SU-DHL-6 (cell line): ENCODE data around the gene LTBP2.

Source experiments
- H2AFZ ChIP-seq: fragments of 200-600 bp; sonication (generic); 2 replicates; pipeline ENCODE4 v1.6.1; 2014; ENCODE audit warnings: low read depth, mild to moderate bottlenecking, moderate library complexity, mixed read lengths, antibody characterized with exemption, low read length; ENCODE audit not compliant: severe bottlenecking
- H3F3A ChIP-seq: fragments of 200-600 bp; shearing (Covaris generic); 2 replicates; pipeline ENCODE4 v1.6.0; 2016; ENCODE audit warnings: antibody characterized with exemption, mild to moderate bottlenecking; ENCODE audit not compliant: insufficient read depth
- H3K27ac ChIP-seq: fragments of 200-600 bp; sonication (generic); 2 replicates; pipeline ENCODE4 v1.5.1; 2016; ENCODE audit warnings: low read depth, mild to moderate bottlenecking, low read length, moderate library complexity, mixed read lengths
- H3K27me3 ChIP-seq: fragments of 200-600 bp; sonication (generic), shearing (Covaris generic); 2 replicates; pipeline ENCODE4 v1.6.0; 2014; ENCODE audit warnings: mild to moderate bottlenecking, low read length
- H3K36me3 ChIP-seq: fragments of 200-600 bp; sonication (generic); 2 replicates; pipeline ENCODE4 v1.6.1; 2014; ENCODE audit warnings: mild to moderate bottlenecking, low read length, mixed read lengths
- H3K4me2 ChIP-seq: fragments of 300-600, 200-600 bp; shearing (Covaris generic), sonication (generic); 2 replicates; pipeline ENCODE4 v1.6.0; 2014; ENCODE audit warnings: low read length, low read depth, mild to moderate bottlenecking; ENCODE audit not compliant: poor library complexity, severe bottlenecking
- H3K4me3 ChIP-seq: fragments of 200-600 bp; sonication (generic); 2 replicates; pipeline ENCODE4 v1.5.1; 2014; ENCODE audit warnings: antibody characterized with exemption, low read length, mild to moderate bottlenecking, mixed read lengths; ENCODE audit not compliant: insufficient read depth, poor library complexity, severe bottlenecking
- H3K79me2 ChIP-seq: fragments of 200-600 bp; sonication (generic); 2 replicates; pipeline ENCODE4 v1.6.1; 2014; ENCODE audit warnings: mild to moderate bottlenecking, low read length, moderate library complexity; ENCODE audit not compliant: insufficient read depth
- H3K9ac ChIP-seq: fragments of 200-600 bp; sonication (generic); 2 replicates; pipeline ENCODE4 v1.7.0; 2014; ENCODE audit warnings: mild to moderate bottlenecking, low read length
- H3K9me2 ChIP-seq: fragments of 200-600 bp; sonication (generic); replicated peaks from 2 replicates; pipeline ENCODE4 v1.6.1; 2014; ENCODE audit warnings: low read length; ENCODE audit not compliant: insufficient read depth
- H3K9me3 ChIP-seq: fragments of 200-600 bp; sonication (generic); 2 replicates; pipeline ENCODE4 v1.6.1; 2014; ENCODE audit warnings: low read length, mixed read lengths; ENCODE audit not compliant: insufficient read depth
- H4K20me1 ChIP-seq: fragments of 200-600 bp; sonication (generic); 2 replicates; pipeline ENCODE4 v1.6.1; 2014; ENCODE audit warnings: low read depth, mild to moderate bottlenecking, antibody characterized with exemption, low read length, moderate library complexity, mixed read lengths
- EZH2phosphoT487 ChIP-seq: fragments of 200-600 bp; sonication (generic), shearing (Covaris generic); conservative IDR thresholded peaks from 2 replicates; pipeline ENCODE4 v1.6.1; 2018; ENCODE audit warnings: mild to moderate bottlenecking, antibody characterized with exemption, low read length, moderate library complexity, mixed read lengths
- TF ChIP-seq, protein P1 (sequence below): fragments of 200-600 bp; sonication (generic); IDR thresholded peaks from one replicate; pipeline ENCODE4 v1.5.1; 2017; ENCODE audit warnings: antibody characterized with exemption, mild to moderate bottlenecking, low read length, moderate library complexity; ENCODE audit not compliant: insufficient read depth, poor library complexity, severe bottlenecking

LTBP2 gene

DNA sequence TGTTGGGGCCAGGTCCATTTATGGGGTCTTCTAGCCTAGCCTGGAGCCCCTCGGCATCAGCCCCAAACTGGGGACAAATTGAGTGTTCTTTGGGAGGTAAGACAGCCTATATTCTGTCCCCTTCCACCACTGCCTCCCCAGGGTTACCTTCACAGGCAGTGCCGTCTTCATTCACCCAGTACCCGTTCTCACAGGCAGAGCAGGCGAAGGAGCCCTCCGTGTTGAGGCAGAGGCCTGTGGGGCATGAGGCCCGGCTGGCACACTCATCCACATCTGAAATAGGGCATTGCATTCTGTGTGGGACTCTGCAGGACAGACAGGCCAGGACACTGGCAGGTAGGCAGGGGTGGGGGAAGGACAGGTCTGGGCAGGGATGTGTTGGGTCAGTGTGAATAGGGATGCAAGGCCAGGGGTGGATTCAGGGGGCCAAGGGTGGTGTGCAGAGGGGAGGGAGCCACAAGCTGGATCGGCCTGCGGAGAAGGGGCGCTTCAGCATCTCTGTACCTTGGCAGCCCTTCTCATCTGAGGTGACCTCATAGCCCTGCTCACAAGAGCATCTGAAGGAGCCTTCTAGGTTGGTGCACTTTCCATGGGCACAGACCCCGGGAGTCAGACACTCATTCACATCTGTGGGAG is 102.3 kb downstream of the LTBP2 start:
- Histone ChIP-seq H3K79me2 (no peaks in the 10 kb centered on the region), H3K27ac (no peak overlapping the region), H4K20me1 (no peaks in the 10 kb centered on the region), H3K36me3 (no peaks in the 10 kb centered on the region), H3K9me2 (no peaks in the 10 kb centered on the region), H3K9me3 (no peaks in the 10 kb centered on the region), H3K27me3 (no peaks in the 10 kb centered on the region), H3K9ac (no peak overlapping the region), H2AFZ (no peak overlapping the region), H3F3A (no peaks in the 10 kb centered on the region), H3K4me3 (no peak overlapping the region), H3K4me2 (no peak overlapping the region)
- no peak for TF ChIP-seq EZH2phosphoT487
- TF ChIP-seq, protein P1, sequence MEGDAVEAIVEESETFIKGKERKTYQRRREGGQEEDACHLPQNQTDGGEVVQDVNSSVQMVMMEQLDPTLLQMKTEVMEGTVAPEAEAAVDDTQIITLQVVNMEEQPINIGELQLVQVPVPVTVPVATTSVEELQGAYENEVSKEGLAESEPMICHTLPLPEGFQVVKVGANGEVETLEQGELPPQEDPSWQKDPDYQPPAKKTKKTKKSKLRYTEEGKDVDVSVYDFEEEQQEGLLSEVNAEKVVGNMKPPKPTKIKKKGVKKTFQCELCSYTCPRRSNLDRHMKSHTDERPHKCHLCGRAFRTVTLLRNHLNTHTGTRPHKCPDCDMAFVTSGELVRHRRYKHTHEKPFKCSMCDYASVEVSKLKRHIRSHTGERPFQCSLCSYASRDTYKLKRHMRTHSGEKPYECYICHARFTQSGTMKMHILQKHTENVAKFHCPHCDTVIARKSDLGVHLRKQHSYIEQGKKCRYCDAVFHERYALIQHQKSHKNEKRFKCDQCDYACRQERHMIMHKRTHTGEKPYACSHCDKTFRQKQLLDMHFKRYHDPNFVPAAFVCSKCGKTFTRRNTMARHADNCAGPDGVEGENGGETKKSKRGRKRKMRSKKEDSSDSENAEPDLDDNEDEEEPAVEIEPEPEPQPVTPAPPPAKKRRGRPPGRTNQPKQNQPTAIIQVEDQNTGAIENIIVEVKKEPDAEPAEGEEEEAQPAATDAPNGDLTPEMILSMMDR = no peak

DNA sequence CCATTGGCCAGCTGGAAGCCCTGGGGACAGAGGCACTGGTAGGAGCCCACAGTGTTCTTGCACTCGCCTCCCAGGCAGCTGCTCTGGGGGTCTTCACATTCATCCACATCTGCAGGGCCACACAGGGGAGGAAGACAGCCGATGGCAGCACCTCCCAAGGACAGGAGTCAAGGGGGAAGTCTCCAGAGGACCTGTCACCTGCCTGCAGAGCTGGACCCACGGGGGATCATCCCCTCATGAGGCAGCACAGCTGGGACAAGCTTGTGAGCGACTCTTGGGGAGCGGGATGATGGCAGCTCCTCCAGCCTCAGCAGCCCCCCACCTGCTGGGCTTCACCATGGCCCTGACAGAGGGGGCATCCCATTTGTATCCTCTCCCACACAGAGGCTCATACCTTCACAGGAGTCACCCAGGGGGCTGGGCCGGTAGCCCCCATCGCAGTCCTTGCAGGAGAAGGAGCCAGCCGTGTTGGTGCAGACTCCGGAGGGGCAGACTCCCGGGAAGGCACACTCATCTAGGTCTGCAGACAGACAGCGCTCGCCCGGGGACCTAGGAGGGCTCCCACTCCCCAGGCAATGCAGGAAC is 103.1 kb downstream of the LTBP2 start:
- no peaks in the 10 kb centered on the region for H3K36me3 ChIP-seq
- H3F3A ChIP-seq = no peaks in the 10 kb centered on the region
- no peaks in the 10 kb centered on the region for H4K20me1 ChIP-seq
- no peaks in the 10 kb centered on the region for H3K27me3 ChIP-seq
- TF ChIP-seq, protein P1 = no peak
- no peak for TF ChIP-seq EZH2phosphoT487
- H2AFZ ChIP-seq = no peak overlapping the region
- no peak overlapping the region for H3K27ac ChIP-seq
- H3K9me2 ChIP-seq = no peaks in the 10 kb centered on the region
- no peaks in the 10 kb centered on the region for H3K9me3 ChIP-seq
- no peak overlapping the region for H3K4me2 ChIP-seq
- H3K79me2 ChIP-seq = no peaks in the 10 kb centered on the region
- H3K4me3 ChIP-seq = no peak overlapping the region
- H3K9ac ChIP-seq = no peak overlapping the region

DNA sequence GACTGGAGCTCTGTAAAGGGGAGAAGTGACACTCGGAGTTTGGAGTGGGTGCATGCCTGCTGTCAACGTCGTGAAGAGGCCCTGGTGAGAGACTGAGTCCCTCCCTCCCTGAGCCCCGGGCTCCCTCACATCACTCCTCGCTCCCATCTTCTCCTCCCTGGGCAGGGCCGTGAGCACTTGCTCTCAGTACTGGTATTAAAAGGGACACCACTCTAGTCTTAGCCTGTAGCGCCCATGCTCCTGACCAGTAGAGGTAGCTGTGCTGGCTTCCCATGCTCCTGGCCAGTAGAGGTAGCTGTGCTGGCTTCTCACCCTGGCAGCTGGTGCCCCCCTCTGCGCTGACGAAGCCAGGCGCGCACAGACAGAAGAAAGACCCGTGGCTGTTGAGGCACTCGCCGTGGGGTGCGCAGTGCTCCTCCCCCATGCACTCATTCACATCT is 103.7 kb downstream of the LTBP2 start:
- H3K9me3 ChIP-seq = no peaks in the 10 kb centered on the region
- H4K20me1 ChIP-seq = no peaks in the 10 kb centered on the region
- no peak overlapping the region for H3K4me3 ChIP-seq
- H3K9ac ChIP-seq = no peak overlapping the region
- no peak overlapping the region for H2AFZ ChIP-seq
- H3K9me2 ChIP-seq = no peaks in the 10 kb centered on the region
- H3F3A ChIP-seq = no peaks in the 10 kb centered on the region
- no peak overlapping the region for H3K4me2 ChIP-seq
- TF ChIP-seq, protein P1 = no peak
- no peak for TF ChIP-seq EZH2phosphoT487
- H3K27ac ChIP-seq = no peak overlapping the region
- H3K79me2 ChIP-seq = no peaks in the 10 kb centered on the region
- no peaks in the 10 kb centered on the region for H3K36me3 ChIP-seq
- H3K27me3 ChIP-seq = no peaks in the 10 kb centered on the region
